ENCODE results near the gene WDR73. TPM values are rescaled to one million over a fixed set of nuclear protein-coding genes. Genes with fewer than 3 reads are reported as not detected.

Gene WDR73
- total and polyA plus RNA-seq, 2 donors (not counting 3 experiments of a cell fraction or from before 2014, with no cell fraction given), result 29.0 to 29.1 TPM

DNA sequence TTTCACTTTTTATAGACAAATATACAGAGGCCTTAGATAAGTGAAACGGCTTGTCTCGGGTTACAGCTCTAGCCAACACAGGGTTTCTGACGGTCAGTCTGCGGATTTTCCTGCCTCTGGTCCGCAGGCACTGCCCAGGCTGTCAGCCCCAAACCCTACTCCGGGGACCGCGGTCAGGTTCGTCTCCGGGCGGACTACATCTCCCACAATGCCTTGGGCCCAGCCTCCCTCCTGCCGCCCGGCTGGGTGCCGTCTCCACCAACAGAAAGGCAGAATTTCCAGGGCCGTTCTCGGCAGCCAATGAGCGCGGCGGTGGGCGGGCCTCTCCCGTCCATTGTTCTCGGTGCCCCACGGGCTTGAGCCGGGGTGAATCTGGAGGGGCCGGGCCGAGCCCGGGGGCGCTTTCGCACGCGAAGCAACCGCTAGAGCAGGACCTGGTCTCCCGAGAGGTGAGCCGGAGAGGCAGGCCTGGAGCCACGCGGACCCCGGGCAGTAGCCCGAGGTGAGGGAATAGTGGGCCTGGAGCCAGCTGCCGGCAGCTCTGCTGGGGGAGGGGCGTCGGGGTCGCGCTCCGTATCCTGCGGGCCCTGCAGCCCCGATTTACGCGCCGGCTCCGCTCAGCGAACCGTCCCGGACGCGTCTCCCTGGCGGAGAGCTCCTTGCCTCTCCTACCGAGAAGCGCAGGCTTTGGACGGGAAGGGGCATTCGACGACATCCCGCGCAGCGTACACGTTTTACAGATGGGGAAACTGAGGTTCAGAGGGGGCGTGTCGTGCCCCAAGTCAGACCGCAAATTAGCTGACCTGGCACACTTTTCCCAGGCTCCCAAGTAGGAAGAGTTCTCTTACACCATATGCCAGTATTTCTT, 53.2 kb downstream of the WDR73 start, which contains the start of gene ZSCAN2:
ZSCAN2 (plus strand) TSS at position 323 of the 868 bp plus-strand sequence. CDS start 2,919 bp downstream, outside the sequence.
- TF ChIP-seq EZH2 (IDR thresholded peaks at IDR 0.05; ENCODE audit: borderline replicate concordance, low read depth, low read length, severe bottlenecking) (no peak), POLR2AphosphoS5 (IDR thresholded peaks at IDR 0.05; ENCODE audit: insufficient read depth, low read depth, low read length) (peak; percentile 64), POLR2A (IDR thresholded peaks at IDR 0.05; ENCODE audit: low read depth, low read length) (peak; percentile 56), GATA2 (IDR thresholded peaks at IDR 0.05; ENCODE audit: insufficient read depth, insufficient read length, low read depth, low read length) (no peak)
- TF ChIP-seq, protein P1, sequence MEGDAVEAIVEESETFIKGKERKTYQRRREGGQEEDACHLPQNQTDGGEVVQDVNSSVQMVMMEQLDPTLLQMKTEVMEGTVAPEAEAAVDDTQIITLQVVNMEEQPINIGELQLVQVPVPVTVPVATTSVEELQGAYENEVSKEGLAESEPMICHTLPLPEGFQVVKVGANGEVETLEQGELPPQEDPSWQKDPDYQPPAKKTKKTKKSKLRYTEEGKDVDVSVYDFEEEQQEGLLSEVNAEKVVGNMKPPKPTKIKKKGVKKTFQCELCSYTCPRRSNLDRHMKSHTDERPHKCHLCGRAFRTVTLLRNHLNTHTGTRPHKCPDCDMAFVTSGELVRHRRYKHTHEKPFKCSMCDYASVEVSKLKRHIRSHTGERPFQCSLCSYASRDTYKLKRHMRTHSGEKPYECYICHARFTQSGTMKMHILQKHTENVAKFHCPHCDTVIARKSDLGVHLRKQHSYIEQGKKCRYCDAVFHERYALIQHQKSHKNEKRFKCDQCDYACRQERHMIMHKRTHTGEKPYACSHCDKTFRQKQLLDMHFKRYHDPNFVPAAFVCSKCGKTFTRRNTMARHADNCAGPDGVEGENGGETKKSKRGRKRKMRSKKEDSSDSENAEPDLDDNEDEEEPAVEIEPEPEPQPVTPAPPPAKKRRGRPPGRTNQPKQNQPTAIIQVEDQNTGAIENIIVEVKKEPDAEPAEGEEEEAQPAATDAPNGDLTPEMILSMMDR (IDR thresholded peaks at IDR 0.05; ENCODE audit: extremely low read depth in 1 of 2, insufficient read depth in 1 of 2, low read depth in 1 of 2, low read length in 2 of 2), result peak in 1 of 2 donors; percentile 10
- Histone ChIP-seq H3K9ac (replicated peaks; ENCODE audit: extremely low read depth, insufficient read depth, low read length) (peak within 1 kb of the TSS; percentile 86), H3K4me1 (ENCODE audit: control insufficient read depth, extremely low read depth, insufficient read depth, low read length) (no peaks in the 10 kb centered on the region), H4K20me1 (replicated peaks; ENCODE audit: control insufficient read depth, extremely low read depth, insufficient read depth, low read length) (no peaks in the 10 kb centered on the region), H3K4me3 (replicated peaks in 1 of 3; ENCODE audit: insufficient read depth in 1 of 3, low read depth in 1 of 3, low read length in 3 of 3) (peak within 1 kb of the TSS; percentile 46 to 66 (median 54)), H3K79me2 (ENCODE audit: control insufficient read depth, insufficient read depth, low read length) (peaks cover 2% of the 10 kb centered on the region), H3K4me2 (ENCODE audit: insufficient read depth, low read length) (peak within 1 kb of the TSS; percentile 79), H2AFZ (ENCODE audit: low read depth, low read length) (peak within 1 kb of the TSS; percentile 98), H3K9me1 (replicated peaks; ENCODE audit: control insufficient read depth, extremely low read depth, insufficient read depth, low read length) (no peaks in the 10 kb centered on the region), H3K9me3 (replicated peaks; ENCODE audit: control insufficient read depth, insufficient read depth, low read length) (no peaks in the 10 kb centered on the region), H3K27ac (ENCODE audit: insufficient read depth, low read depth, low read length) (peak within 1 kb of the TSS; percentile 56), H3K36me3 (ENCODE audit: control insufficient read depth in 2 of 2, extremely low read depth in 1 of 2, insufficient read depth in 2 of 2, low read length in 2 of 2) (peaks cover 5 to 9% of the 10 kb centered on the region in 2 experiments), H3K27me3 (ENCODE audit: control insufficient read depth in 2 of 2, insufficient read depth in 2 of 2, low read length in 2 of 2) (no peaks in the 10 kb centered on the region)
- DNase-seq (ENCODE audit: low read depth, low spot score), result peak; percentile 96
- dilution Hi-C loops (cut with MboI; ENCODE audit: extremely low pct_ligation_motif_present, low sequenced_read_pairs), result no loop called here
- ChIA-PET CTCF (interaction anchor here (0.6 to 1.9 kb wide), 16 partner anchors 13 to 568 kb away, joined by 3 to 14 read pairs (median 4); partner anchors contain the start of gene NMB), POLR2A (interaction anchor here (0.6 to 1.4 kb wide), 3 partner anchors 30 to 327 kb away, joined by 3 read pairs; no protein-coding TSS in a partner anchor)
- BruUV-seq (replicated peaks), result TSS peak; percentile 59
- intact Hi-C loops (cut with micrococcal nuclease), result loop anchor here (1.0 kb wide), 6 partner anchors 30 to 277 kb away; partner anchors contain the start of genes NMB, SEC11A and WDR73
- peak; percentile 98 for FAIRE-seq
